GM18520 (cell line): ENCODE measurements around the gene TKT.
"Not testable (repeated sequence)": the region's sequence is repeated elsewhere in the genome, so short reads cannot be mapped to it uniquely, and the experiment has no call there.

ENCODE experiments used
- ATAC-seq: cut with Tn5 transposase; IDR thresholded peaks from one replicate; pipeline ENCODE4 v1.9.1; 2021; ENCODE audit not compliant: unreplicated experiment

TKT gene

DNA sequence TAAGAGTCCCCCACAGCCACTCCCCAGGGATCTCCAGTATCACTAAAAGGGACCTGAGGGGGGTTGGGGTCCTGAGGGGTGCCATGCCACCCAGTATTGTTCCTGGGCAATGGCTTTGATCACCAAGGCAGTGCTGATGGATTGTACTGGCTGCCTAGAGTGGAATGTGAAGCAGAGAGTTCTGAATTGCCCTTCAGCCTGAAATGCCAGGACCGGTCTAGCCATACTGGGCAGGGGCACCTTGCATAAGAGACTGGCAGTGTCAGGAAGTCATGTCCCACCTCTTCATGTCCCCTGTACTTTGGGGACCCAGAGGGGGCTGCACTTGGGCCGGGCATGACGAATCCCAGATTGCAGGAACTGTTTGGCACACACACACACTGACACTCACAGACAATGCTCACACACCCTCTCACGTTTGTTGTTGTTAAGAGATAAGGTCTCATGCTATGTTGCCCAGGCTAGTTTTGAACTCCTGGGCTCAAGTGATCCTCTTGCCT, 4.5 kb upstream of the TKT start:
- no peak for ATAC-seq

DNA sequence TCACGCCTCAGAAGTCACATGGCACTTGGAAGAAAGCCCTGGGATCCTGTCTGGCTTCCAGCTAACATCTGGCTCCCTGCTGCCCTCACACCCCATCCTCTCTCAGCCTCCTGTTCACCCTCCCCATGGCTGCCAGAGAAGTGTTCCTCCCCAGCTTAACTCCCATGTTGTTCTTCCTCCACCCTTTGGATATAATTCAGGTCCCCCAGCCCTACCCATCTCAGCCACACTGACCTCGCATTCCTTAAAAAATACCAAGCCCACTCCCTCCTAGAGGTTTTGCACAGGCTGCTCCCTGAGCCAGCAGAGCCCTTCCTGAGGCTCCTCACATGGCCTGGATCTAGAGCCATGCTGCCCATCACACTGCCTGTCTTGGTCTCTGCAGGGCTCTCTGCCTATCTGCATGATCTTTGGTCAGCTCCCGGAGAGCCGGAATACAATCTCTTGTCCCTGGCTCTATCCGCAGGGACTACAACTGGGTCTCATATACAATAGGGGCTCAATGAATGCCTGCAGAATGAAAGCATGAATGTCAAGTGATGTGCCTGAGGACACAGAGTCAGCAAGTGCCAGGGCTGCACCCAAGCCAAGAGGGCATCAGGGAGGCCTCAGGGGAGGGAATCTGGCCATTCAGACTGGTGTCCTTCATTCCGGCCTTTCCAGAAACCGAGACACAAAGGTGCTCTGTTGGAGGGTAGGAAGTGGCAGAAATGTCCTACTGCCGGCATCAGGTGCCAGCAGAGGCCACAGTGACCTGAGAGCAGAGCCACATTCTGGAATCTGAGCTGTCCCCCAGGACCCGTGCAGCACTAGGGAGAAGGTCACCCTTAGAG, 3.8 kb upstream of the TKT start:
- no peak for ATAC-seq

GRCh38 chr3:53258600-53259426, 3.0 kb upstream of the TKT start:
- ATAC-seq: no peak

GRCh38 chr3:53257465-53257864, 1.6 kb upstream of the TKT start:
- no peak for ATAC-seq

- ATAC-seq: no peak
These were observed 858 bp upstream of the TKT start for GRCh38 chr3:53256704-53257055.

GRCh38 chr3:53255423-53255774, 423 bp downstream of the TKT start:
- peak; percentile 15 for ATAC-seq

- ATAC-seq: peak; percentile 31
These were observed 1.1 kb downstream of the TKT start for GRCh38 chr3:53254509-53255422.

DNA sequence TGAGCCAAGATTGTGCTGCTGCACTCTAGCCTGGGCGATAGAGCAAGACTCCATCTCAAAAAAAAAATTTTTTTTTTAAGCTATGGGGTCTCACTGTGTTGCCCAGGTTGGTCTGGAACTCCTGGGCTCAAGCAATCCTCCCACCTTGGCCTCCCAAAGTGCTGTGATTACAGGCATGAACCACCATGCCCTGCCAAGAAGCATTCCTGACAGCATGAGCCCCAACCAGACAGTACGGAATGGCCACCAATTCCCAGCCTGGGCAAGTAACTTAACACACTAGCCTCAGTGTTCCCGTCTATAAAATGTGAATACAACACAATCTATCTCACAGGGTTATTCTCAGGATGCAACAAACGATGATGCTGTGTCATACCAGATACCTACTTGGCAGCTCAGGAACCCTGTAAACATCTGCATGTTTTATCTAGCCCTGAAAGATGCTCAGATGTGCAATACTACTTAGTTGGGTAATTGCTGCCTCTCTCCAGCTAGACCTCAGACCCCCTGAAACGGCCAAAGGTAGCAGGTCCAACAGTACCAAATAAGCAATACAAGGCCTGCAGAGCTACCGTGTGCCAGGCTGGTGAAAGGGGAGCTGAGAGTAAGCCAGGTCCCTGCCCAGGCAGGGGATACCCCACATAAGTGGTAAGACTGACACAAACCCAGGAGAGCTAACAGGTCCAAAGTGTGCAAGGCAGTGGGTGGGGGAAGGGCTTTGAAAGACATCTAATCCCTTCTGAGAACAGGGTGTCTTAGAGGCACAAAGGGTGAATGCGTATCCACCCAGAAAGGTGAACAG, 1.9 kb downstream of the TKT start:
- ATAC-seq: no peak

DNA sequence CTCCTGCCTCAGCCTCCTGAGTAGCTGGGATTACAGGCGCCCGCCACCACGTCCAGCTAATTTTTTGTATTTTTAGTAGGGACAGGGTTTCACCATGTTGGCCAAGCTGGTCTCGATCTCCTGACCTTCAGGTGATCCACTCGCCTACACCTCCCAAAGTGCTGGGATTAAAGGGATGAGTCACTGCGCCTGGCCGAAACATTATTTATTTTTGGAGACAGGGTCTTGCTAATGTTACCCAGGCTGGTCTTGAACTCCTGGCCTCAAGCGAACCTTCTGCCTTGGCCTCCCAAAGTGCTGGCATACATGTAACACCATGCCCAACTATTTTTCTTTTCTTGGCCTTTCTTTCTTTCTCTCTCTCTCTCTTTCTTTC, 2.9 kb downstream of the TKT start:
- ATAC-seq: not testable (repeated sequence)

- no peak for ATAC-seq
These were observed 3.5 kb downstream of the TKT start for GRCh38 chr3:53252096-53252946.

GRCh38 chr3:53250881-53251605, 4.8 kb downstream of the TKT start:
- no peak for ATAC-seq

DNA sequence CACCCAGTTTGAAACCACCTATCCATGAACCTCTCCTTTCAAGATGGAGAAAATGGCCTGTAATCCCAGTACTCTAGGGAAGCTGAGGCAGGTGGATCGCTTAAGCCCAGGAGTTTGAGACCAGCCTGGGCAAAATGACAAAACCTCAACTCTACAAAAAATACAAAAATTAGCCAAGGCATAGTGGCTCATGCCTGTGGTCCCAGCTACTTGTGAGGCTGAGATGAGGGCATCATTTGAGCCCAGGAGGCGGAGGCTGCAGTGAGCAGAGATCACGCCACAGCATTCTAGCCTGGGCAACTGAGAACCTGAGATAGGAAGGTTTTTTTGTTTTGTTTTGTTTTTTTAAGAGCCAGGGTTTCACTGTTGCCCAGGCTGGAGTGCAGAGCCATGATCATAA, 5.4 kb downstream of the TKT start:
- no peak for ATAC-seq

- ATAC-seq: no peak
These were observed 7.7 kb downstream of the TKT start for GRCh38 chr3:53248161-53248560.

- no peak for ATAC-seq
These were observed 8.2 kb downstream of the TKT start for GRCh38 chr3:53247619-53248018.

DNA sequence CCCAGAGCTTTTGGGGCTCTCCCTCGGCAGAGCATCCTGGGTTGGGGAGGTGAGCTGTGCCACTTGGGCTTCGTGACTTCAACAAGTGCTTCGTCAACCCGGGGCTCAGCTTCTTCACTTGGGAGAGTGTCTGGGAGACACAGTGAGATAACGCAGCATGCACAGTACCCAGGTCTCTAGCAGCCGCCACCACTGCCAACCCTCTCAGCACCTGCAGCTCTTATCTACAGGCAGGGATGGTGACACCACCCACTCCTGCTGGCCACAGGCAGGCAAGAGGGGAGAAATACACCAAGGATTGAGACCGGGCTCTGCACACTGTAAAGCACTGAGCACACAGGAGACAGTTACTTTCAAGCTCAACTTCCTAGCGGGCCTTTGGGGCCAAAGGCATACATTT, 11.6 kb downstream of the TKT start:
- no peak for ATAC-seq

- ATAC-seq: no peak
These were observed 12.0 kb downstream of the TKT start for GRCh38 chr3:53243785-53244184.

DNA sequence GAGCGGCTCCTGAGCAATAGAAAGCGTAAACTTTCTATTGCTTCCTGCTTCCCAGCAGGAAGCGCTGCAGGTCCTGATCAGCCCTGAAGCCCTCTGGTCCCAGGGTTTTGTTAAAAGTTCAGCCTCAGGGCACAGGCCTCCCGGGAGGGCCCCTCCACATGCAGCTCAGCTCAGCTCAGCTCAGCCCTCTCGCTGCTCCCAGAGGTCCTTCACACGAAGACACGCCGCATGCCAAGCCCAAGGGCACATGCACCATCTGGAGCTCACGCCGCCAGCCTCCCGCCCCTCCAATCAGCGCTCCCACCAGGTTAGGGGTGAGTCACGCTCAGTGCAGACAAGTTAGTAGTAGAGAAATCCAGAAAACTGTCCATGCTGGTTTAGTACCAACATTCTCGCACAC, 12.7 kb downstream of the TKT start:
- ATAC-seq: no peak

GRCh38 chr3:53242642-53243041, 13.2 kb downstream of the TKT start:
- no peak for ATAC-seq

GRCh38 chr3:53242155-53242554, 13.7 kb downstream of the TKT start:
- ATAC-seq: no peak
